Stimulated activated CD4-positive, alpha-beta T cell treated with anti-CD3 and anti-CD28 coated beads, Interleukin-4, amount 100 ng/mL, for 1 hour (primary cell): Measurements from ENCODE around the gene CHCHD3.

Experiments
- DNase-seq: peaks from one replicate; pipeline ENCODE4 v3.0.0-alpha.2; 2020

The CHCHD3 gene

GRCh38 chr7:132759482-132760243 lies 322.2 kb downstream of the CHCHD3 start:
- DNase-seq, result no peak

GRCh38 chr7:132758986-132759385 lies 322.9 kb downstream of the CHCHD3 start:
- no peak for DNase-seq

- DNase-seq, result no peak
Measured at GRCh38 chr7:132757783-132758182, 324.1 kb downstream of the CHCHD3 start.

- no peak for DNase-seq
Measured at GRCh38 chr7:132756484-132756990, 325.4 kb downstream of the CHCHD3 start.

- DNase-seq, result no peak
Measured at GRCh38 chr7:132755538-132756483, 326.1 kb downstream of the CHCHD3 start.

GRCh38 chr7:132752431-132752830 lies 329.5 kb downstream of the CHCHD3 start:
- no peak for DNase-seq

GRCh38 chr7:132751244-132751647 lies 330.6 kb downstream of the CHCHD3 start:
- no peak for DNase-seq

- DNase-seq, result no peak
Measured at GRCh38 chr7:132750530-132751217, 331.2 kb downstream of the CHCHD3 start.

- DNase-seq, result no peak
Measured at GRCh38 chr7:132750096-132750495, 331.8 kb downstream of the CHCHD3 start.

GRCh38 chr7:132745510-132745909 lies 336.4 kb downstream of the CHCHD3 start:
- DNase-seq, result no peak

- no peak for DNase-seq
Measured at GRCh38 chr7:132743974-132744373, 337.9 kb downstream of the CHCHD3 start.

GRCh38 chr7:132742189-132742612 lies 339.7 kb downstream of the CHCHD3 start:
- no peak for DNase-seq

GRCh38 chr7:132740176-132740575 lies 341.7 kb downstream of the CHCHD3 start:
- DNase-seq, result no peak

- DNase-seq, result no peak
Measured at GRCh38 chr7:132739271-132739955, 342.5 kb downstream of the CHCHD3 start.

GRCh38 chr7:132738254-132738653 lies 343.6 kb downstream of the CHCHD3 start:
- DNase-seq, result no peak

GRCh38 chr7:132735476-132735875 lies 346.4 kb downstream of the CHCHD3 start:
- no peak for DNase-seq
